Kidney epithelial cell (primary cell): ENCODE results near the gene KCNQ1. TPM values are rescaled to one million over a fixed set of nuclear protein-coding genes. Genes with fewer than 3 reads are reported as not detected.
A peak's percentile ranks its signal among the peaks of the same experiment; 100 is the strongest.

Experiments used
- DNase-seq: peaks from one replicate; pipeline ENCODE4 v3.0.0-alpha.2; 2010; ENCODE audit warnings: low read depth
- H3K27me3 ChIP-seq: 2 replicates; pipeline ENCODE4 v1.6.0; 2011; ENCODE audit warnings: low read length; ENCODE audit not compliant: control insufficient read depth, insufficient read depth
- H3K36me3 ChIP-seq: 2 replicates; pipeline ENCODE4 v1.5.1; 2011; ENCODE audit warnings: low read length; ENCODE audit not compliant: control insufficient read depth, insufficient read depth
- H3K4me3 ChIP-seq: 2 replicates; pipeline ENCODE4 v1.5.1; 2011; ENCODE audit warnings: low read depth, mild to moderate bottlenecking, control low read depth, low read length
- CTCF ChIP-seq: IDR thresholded peaks from 2 replicates; pipeline ENCODE4 v1.5.1; 2011; ENCODE audit warnings: mild to moderate bottlenecking, moderate library complexity, low read length, control low read depth, inconsistent platforms; ENCODE audit not compliant: insufficient read depth, poor library complexity, severe bottlenecking
- total RNA-seq: library from RNA; depleted of rRNA; stranded (reverse); fragments of >200 nt; gene quantifications from 2 replicates; pipeline ENCODE4 v1.2.3, GENCODE V29; 2015

The KCNQ1 gene
- total RNA-seq, 1 donor from 2014 or later = 2.3 TPM

DNA sequence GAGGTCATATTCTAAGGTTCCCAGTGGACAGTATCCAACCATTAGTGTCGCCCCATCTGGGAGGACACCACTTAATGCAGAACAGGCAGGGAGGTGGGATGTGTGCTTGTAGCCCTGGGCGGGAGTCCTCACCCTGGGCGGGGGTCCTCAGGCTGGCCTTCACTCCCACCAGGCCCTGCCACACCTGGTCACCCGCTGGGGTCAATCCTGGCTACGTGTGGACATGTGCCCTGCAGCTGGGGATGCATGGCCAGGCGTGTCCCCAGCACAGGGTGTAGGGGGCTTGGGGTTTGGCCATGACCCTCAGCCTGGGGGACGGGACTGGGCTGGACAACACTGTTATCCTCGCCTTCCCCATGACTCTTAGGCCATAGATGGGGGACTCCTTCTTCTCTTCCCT lies 19.3 kb upstream of the KCNQ1 start:
- peaks cover 9% of the 10 kb centered on the region for H3K27me3 ChIP-seq
- no peak for TF ChIP-seq CTCF

DNA sequence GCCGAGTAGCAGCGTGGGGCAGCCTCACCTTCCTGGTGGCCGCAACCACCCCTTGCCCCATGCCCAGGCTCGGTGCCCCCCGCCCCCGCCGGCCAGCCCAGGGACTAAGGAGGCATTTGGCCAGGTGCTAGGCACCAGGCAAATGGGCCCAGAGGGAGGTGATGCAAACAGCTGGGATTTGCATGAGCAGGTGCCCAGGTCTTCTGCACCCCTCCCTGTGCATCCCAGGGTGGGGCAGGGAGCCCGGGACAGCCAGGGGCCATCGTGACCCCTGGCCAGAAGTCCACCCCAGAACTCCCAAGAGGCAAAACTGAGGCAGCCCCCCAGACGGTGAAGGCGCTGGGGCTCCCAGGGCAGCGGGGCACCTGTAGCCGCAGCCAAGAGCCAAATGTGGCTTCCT lies 18.6 kb upstream of the KCNQ1 start:
- Histone ChIP-seq H3K27me3 (peaks cover 5% of the 10 kb centered on the region), H3K36me3 (no peaks in the 10 kb centered on the region), H3K4me3 (no peak overlapping the region)
- no peak for DNase-seq
- no peak for TF ChIP-seq CTCF

More for the DNA sequence above, 19.3 kb upstream of the KCNQ1 start:
- no peak for DNase-seq
- H3K36me3 ChIP-seq = no peaks in the 10 kb centered on the region
- H3K4me3 ChIP-seq = no peak overlapping the region

- no peak for DNase-seq
- H3K27me3 ChIP-seq = peaks cover 4% of the 10 kb centered on the region
- H3K4me3 ChIP-seq = no peak overlapping the region
- no peak for TF ChIP-seq CTCF
- H3K36me3 ChIP-seq = no peaks in the 10 kb centered on the region
These were observed 17.8 kb upstream of the KCNQ1 start for GRCh38 chr11:2426826-2427521.

DNA sequence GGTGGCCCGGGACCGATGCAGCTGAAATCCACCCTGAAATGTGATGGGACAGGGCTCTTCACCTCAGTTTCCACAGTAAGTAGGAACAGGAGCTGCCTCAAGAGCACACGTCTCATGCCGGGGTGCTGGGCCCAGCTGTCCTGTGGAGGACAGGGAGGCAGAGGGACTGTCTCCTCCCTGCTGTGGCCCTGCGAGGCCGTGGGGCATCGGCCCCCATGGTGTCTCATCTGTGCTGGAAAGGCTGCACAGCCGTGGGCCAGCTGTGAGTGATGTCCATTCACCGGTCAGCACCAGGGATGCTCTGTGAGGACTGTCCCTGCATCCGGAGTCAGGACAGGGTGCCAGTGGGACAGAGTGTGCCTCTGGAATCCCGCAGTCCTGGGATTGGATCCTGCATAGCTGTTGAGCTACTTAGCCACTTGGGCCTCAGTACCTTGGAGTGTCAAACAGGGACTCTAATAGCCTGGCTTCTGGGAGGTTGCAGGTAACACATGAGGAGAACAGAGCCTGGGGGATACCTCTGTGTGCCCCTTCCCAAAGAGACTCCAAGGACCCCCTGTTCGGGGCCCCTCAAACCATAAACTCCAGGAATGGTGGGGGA lies 17.0 kb upstream of the KCNQ1 start:
- Histone ChIP-seq H3K27me3 (peaks cover 6% of the 10 kb centered on the region), H3K36me3 (no peaks in the 10 kb centered on the region), H3K4me3 (no peak overlapping the region)
- no peak for TF ChIP-seq CTCF
- DNase-seq = no peak

DNA sequence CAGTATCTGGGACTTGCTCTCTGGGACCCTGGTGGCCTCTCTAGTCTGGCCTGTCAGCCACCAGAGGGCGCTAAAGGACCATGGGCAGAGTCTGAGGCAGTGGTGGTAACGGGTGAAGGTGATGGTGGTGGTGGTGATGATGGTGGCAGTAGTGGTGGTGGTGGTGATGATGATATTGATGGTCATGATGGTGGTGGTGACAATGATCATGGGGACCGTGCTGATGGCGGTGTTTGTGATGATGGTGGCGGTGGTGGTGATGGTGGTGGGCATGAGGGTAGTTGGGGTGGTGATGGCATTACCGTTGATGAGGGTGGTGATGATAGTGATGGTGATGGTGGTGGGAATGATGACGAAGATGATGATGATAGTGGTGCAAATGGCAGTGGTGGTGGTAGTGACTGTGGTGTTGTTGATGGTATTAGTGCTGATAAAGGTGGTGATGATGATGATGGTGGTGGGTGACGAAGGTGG lies 16.4 kb upstream of the KCNQ1 start:
- DNase-seq = no peak
- Histone ChIP-seq H3K27me3 (peaks cover 6% of the 10 kb centered on the region), H3K36me3 (no peaks in the 10 kb centered on the region), H3K4me3 (no peak overlapping the region)
- TF ChIP-seq CTCF = peak; percentile 81
